WI38 (cell line): ENCODE data around the gene MMP24.

Source experiments
- H3K4me3 ChIP-seq: 2 replicates; pipeline ENCODE4 v1.5.1; 2011; ENCODE audit warnings: low read depth, mild to moderate bottlenecking, control low read depth, low read length
- CTCF ChIP-seq: IDR thresholded peaks from 2 replicates; pipeline ENCODE4 v1.5.1; 2012; ENCODE audit warnings: low read depth, mild to moderate bottlenecking, control low read depth, low read length

MMP24 gene

GRCh38 chr20:35263532-35264341 lies 37.2 kb downstream of the MMP24 start:
- H3K4me3 ChIP-seq, result no peak overlapping the region
- no peak for TF ChIP-seq CTCF

- H3K4me3 ChIP-seq, result no peak overlapping the region
- no peak for TF ChIP-seq CTCF
Measured at GRCh38 chr20:35264755-35265154, 38.3 kb downstream of the MMP24 start.

GRCh38 chr20:35267092-35267491 lies 40.6 kb downstream of the MMP24 start:
- TF ChIP-seq CTCF, result no peak

GRCh38 chr20:35269055-35269781 lies 42.7 kb downstream of the MMP24 start:
- no peak overlapping the region for H3K4me3 ChIP-seq

More at GRCh38 chr20:35267092-35267491, 40.6 kb downstream of the MMP24 start:
- H3K4me3 ChIP-seq, result no peak overlapping the region

GRCh38 chr20:35270021-35270902 lies 43.8 kb downstream of the MMP24 start:
- no peak for TF ChIP-seq CTCF
- no peak overlapping the region for H3K4me3 ChIP-seq

More at GRCh38 chr20:35269055-35269781, 42.7 kb downstream of the MMP24 start:
- peak; percentile 82 for TF ChIP-seq CTCF

GRCh38 chr20:35271073-35271882 lies 44.8 kb downstream of the MMP24 start:
- TF ChIP-seq CTCF, result no peak
- H3K4me3 ChIP-seq, result no peak overlapping the region
